LNCaP clone FGC (cell line): Measurements from ENCODE around the gene RAB30.
A peak's percentile ranks its signal among the peaks of the same experiment; 100 is the strongest.

Experiments
- DNase-seq: peaks from one replicate; pipeline ENCODE4 v3.0.0-alpha.2; 2011; ENCODE audit warnings: low read depth
- H3K4me3 ChIP-seq: 2 replicates; pipeline ENCODE4 v1.5.1; 2011; ENCODE audit warnings: mild to moderate bottlenecking, low read depth, low read length, control low read depth
- CTCF ChIP-seq: IDR thresholded peaks from 2 replicates; pipeline ENCODE4 v1.5.1; 2012; ENCODE audit warnings: mild to moderate bottlenecking; ENCODE audit not compliant: control insufficient read depth, insufficient read depth; ENCODE audit errors: extremely low read depth

RAB30 gene

GRCh38 chr11:83072350-83073242, 899 bp upstream of the RAB30 start:
- TF ChIP-seq CTCF, result no peak
- no peak for DNase-seq
- H3K4me3 ChIP-seq, result peak overlapping the region; percentile 97

DNA sequence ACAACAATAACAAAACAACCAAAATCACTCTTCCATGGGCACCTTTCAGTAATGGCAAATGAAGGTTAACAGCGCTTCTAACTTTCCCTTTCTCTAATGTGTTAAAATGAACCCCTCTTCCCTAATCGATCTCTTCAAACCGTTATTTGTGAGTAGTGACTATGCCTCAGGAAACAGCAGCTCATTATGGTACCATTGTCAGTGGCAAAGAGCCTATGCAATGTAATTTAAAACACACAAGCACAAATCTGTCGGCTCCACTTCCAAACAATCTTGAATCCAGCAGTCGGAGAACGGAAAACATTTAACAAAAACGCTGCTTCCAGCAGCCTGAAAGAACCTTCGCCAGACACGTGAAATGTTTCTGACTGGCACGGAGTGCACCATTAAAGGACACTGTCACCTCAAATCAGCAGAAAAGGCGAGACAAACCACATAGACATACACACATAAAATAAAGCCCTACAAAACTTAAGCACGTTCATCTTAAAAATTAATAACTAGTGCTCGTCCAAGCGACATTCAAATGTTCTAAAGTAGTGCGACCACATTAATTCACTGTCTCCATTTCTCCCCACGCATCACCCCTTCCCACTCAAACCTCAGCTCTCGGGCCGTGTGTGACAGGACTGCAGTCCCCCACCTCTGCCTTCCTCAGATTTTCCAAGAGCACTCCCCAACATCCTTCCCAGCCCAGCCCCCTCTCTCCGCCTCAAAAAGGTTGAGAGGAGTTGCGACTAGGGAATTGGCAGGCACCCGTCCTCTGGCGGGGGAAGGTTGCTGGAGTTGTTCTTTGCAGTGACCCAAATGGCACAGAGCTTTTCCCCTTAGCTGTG, 748 bp downstream of the RAB30 start:
- no peak for TF ChIP-seq CTCF
- DNase-seq, result no peak
- H3K4me3 ChIP-seq, result peak overlapping the region; percentile 97

GRCh38 chr11:83070044-83070701, 1.5 kb downstream of the RAB30 start:
- no peak for TF ChIP-seq CTCF
- peak overlapping the region; percentile 97 for H3K4me3 ChIP-seq
- no peak for DNase-seq

DNA sequence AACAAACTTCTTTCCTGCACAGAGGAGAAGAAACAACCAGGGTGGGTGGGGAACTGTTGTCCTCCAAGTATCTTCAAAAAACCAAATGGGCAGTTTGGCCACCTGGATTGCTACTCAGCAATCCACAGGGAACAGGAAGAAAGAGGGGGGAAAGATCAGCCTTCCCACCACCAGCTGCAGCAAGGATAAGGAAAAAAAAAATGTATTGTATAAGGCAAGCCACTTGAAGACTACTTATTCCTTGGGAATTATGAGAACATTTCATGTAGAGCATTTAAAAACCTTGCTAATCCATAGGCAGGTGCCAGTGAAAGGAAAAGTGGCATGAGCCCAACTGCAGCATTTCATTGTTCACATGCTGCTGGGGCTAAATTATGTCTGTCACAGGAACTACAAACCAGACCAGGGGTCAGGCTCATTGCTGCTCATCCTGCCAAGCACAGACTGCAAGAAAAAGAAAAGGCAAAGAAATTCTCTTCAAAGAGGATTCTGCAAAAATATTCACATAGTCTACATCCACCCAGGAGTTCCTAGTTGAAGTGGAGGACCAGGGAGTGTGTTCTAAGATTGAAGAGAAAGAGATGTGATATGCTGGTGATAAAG, 2.2 kb downstream of the RAB30 start:
- no peak overlapping the region for H3K4me3 ChIP-seq
- TF ChIP-seq CTCF, result no peak
- no peak for DNase-seq

- H3K4me3 ChIP-seq, result no peak overlapping the region
- no peak for DNase-seq
- TF ChIP-seq CTCF, result no peak
These were observed 3.1 kb downstream of the RAB30 start for GRCh38 chr11:83068568-83068967.

DNA sequence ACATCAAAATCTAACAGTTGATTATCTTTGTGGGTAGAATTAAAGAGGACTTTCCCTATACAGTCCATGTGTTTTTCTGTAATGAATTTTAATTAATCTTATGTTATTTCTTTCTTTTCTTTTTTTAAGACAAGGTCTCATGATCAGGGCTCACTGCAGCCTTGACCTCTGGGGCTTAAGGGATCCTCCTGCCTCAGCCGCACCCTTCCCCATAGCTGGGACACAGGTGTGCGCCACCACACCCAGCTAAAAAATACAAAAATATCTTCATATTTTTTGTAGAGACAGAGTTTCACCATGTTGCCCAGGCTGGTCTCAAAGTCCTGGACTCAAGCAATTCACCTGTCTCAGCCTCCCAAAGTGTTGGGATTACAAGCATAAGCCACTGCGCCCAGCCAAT, 7.7 kb downstream of the RAB30 start:
- no peak for TF ChIP-seq CTCF
- H3K4me3 ChIP-seq, result no peak overlapping the region

More for the DNA sequence above, 7.7 kb downstream of the RAB30 start:
- DNase-seq, result no peak
